Nephron (organoid): ENCODE data around the gene BACH1.
"Not testable (repeated sequence)": the region's sequence is repeated elsewhere in the genome, so short reads cannot be mapped to it uniquely, and the experiment has no call there.

Source experiments
- H3K27ac Mint-ChIP-seq, 3 experiments: 2 replicates each; pipeline ENCODE4 v1.8.0; 2020; ENCODE audit warnings: mixed read lengths in 3 of 3, mild to moderate bottlenecking in 2 of 3, moderate library complexity in 1 of 3
- H3K27me3 Mint-ChIP-seq: 2 replicates; pipeline ENCODE4 v1.8.0; 2021; ENCODE audit warnings: low read depth, mild to moderate bottlenecking, moderate library complexity, mixed read lengths
- H3K36me3 Mint-ChIP-seq: 2 replicates; pipeline ENCODE4 v1.8.0; 2020; ENCODE audit warnings: low read depth, mixed read lengths
- H3K4me1 Mint-ChIP-seq: 2 replicates; pipeline ENCODE4 v1.8.0; 2020; ENCODE audit warnings: mixed read lengths
- H3K4me3 Mint-ChIP-seq, 3 experiments: 2 replicates each; pipeline ENCODE4 v1.8.0; 2020; ENCODE audit warnings: mild to moderate bottlenecking in 3 of 3, mixed read lengths in 3 of 3, moderate library complexity in 2 of 3
- H3K9me3 Mint-ChIP-seq: 2 replicates; pipeline ENCODE4 v1.8.0; 2020; ENCODE audit warnings: mixed read lengths
- TF ChIP-seq, protein P1 (sequence below), 3 experiments: fragments of 200-600 bp; sonication (generic); IDR thresholded peaks; one replicate each; pipeline ENCODE4 v1.5.0; 2021; ENCODE audit warnings: antibody characterized with exemption in 3 of 3; ENCODE audit not compliant: unreplicated experiment in 3 of 3

BACH1 gene

DNA sequence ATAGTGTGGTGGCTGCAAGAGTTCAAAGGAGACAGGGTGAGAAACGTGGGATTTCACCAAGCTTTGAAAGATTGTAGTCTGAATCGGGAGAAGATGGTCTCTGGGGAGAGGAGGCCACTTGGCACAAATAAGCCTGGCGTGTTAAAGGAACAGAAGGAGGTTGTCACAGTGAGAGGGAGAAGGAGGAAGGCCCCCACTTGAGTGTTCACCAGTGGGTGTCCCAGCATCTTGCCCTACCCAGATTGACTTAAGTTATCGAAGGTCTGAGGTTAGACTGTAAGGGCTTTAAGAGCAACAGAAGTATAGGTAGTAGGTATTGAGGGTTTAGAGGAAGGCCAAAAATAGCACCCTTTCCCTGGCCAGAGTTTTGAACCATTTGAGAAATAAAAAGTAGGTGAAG is 48.0 kb downstream of the BACH1 start:
- Mint-ChIP-seq H3K27me3 (no peaks in the 10 kb centered on the region), H3K4me1 (peaks cover 29% of the 10 kb centered on the region), H3K4me3 (no peak overlapping the region), H3K36me3 (peaks cover 38% of the 10 kb centered on the region), H3K9me3 (peaks cover 4% of the 10 kb centered on the region), H3K27ac (peak overlapping the region in 1 of 3 experiments; percentile 32)
- TF ChIP-seq, protein P1, sequence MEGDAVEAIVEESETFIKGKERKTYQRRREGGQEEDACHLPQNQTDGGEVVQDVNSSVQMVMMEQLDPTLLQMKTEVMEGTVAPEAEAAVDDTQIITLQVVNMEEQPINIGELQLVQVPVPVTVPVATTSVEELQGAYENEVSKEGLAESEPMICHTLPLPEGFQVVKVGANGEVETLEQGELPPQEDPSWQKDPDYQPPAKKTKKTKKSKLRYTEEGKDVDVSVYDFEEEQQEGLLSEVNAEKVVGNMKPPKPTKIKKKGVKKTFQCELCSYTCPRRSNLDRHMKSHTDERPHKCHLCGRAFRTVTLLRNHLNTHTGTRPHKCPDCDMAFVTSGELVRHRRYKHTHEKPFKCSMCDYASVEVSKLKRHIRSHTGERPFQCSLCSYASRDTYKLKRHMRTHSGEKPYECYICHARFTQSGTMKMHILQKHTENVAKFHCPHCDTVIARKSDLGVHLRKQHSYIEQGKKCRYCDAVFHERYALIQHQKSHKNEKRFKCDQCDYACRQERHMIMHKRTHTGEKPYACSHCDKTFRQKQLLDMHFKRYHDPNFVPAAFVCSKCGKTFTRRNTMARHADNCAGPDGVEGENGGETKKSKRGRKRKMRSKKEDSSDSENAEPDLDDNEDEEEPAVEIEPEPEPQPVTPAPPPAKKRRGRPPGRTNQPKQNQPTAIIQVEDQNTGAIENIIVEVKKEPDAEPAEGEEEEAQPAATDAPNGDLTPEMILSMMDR (IDR thresholded peaks at IDR 0.05; ENCODE audit: unreplicated experiment in 3 of 3): no peak

DNA sequence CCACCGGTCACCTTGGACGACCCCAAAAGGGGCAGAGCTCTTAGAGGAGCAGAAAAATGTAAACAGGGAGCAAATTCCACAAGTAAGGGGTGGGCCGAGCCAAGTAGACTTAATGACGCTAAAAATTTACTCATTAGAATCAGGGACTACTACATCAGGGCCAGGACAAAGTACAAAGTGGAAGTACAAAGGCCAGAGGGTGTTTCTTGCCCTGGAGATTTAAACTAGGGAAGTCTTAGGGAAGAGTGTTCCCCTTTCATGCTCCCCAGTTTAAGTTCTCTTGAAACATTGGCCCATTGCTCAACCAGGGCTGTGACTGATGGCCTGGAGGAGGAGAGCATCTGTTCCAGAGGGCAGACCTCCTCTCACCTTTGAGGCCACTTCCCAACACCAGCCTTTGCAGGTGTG is 48.6 kb downstream of the BACH1 start:
- peaks cover 34% of the 10 kb centered on the region for H3K36me3 Mint-ChIP-seq
- no peak overlapping the region for H3K27ac Mint-ChIP-seq

DNA sequence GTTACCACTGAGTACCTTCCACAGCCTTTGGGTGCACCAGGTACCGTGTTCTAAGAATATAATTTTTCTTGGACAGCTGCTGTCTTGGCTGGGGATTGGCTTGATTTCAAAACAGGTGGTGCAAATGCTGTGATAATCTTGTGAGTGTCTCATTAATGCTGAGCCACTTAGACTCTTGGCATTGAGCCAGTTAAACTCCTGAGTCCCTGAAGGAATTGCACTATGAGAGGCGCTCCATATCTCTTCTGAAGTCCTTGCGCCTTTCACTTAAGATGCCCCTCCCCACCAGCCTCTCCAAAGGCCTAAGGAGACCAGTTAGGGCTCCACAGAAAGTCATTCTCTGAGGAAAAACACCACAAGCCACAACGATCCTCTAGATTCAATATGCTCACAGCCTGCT is 51.0 kb downstream of the BACH1 start:
- peaks cover 35% of the 10 kb centered on the region for H3K36me3 Mint-ChIP-seq
- TF ChIP-seq, protein P1 (IDR thresholded peaks at IDR 0.05; ENCODE audit: unreplicated experiment in 3 of 3): no peak
- no peak overlapping the region for H3K27ac Mint-ChIP-seq
- H3K27me3 Mint-ChIP-seq: no peaks in the 10 kb centered on the region
- H3K9me3 Mint-ChIP-seq: peaks cover 20% of the 10 kb centered on the region
- no peak overlapping the region for H3K4me3 Mint-ChIP-seq
- peaks cover 30% of the 10 kb centered on the region for H3K4me1 Mint-ChIP-seq

More for the DNA sequence above, 48.6 kb downstream of the BACH1 start:
- H3K4me3 Mint-ChIP-seq: no peak overlapping the region
- peaks cover 30% of the 10 kb centered on the region for H3K4me1 Mint-ChIP-seq
- H3K27me3 Mint-ChIP-seq: no peaks in the 10 kb centered on the region
- peaks cover 4% of the 10 kb centered on the region for H3K9me3 Mint-ChIP-seq
- TF ChIP-seq, protein P1 (IDR thresholded peaks at IDR 0.05; ENCODE audit: unreplicated experiment in 3 of 3): no peak

DNA sequence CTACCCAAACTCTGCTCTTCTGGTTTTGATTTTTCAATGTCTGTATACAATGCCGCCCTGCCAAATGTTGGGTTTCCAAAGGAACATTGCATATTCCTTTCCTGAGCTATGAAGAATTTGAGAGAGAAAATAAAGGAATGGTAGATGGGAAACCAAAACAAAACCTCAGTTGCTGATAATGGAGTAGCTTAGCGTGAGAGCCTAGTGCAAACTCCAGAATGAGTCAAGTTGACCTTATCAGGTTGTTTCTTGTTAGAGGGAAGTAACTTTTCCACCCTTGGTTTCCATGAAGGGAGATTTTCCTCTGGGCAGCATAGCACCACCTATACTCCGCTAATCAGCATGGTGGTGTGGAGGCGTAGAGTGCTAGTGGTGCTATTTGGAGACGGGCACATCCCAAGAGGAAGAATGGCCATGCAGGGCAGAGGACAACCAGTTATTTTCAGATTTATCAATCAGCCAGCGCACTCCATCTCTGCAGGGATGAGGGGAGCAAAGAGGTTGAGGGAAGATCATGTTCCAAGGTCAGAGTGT is 51.6 kb downstream of the BACH1 start:
- H3K4me3 Mint-ChIP-seq: no peak overlapping the region
- peaks cover 30% of the 10 kb centered on the region for H3K4me1 Mint-ChIP-seq
- H3K9me3 Mint-ChIP-seq: peaks cover 21% of the 10 kb centered on the region
- no peaks in the 10 kb centered on the region for H3K27me3 Mint-ChIP-seq
- peaks cover 38% of the 10 kb centered on the region for H3K36me3 Mint-ChIP-seq
- no peak overlapping the region for H3K27ac Mint-ChIP-seq
- TF ChIP-seq, protein P1 (IDR thresholded peaks at IDR 0.05; ENCODE audit: unreplicated experiment in 3 of 3): no peak

DNA sequence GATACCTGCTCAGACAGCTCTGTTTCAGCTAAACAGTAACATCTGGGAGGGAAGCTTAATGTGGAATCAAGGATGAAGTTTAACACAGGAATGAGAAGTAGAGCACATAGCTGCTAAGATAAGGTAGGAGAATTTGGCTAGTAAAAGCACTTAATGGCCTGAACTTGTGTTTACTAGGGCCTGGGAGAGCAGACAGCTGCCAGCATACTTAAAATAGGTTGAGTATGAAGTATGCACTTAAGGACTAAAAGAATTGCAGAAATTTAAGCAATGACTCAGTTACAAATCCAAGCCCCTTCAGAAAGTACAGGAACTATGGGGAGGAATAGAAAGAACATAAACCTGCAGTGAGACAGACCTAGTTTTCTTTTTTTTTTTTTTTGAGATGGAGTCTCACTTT is 53.0 kb downstream of the BACH1 start:
- Mint-ChIP-seq H3K4me1 (peaks cover 27% of the 10 kb centered on the region), H3K36me3 (peaks cover 45% of the 10 kb centered on the region), H3K27me3 (no peaks in the 10 kb centered on the region), H3K27ac (peak overlapping the region in 1 of 3 experiments; percentile 1), H3K9me3 (peaks cover 21% of the 10 kb centered on the region), H3K4me3 (no peak overlapping the region)
- TF ChIP-seq, protein P1 (IDR thresholded peaks at IDR 0.05; ENCODE audit: unreplicated experiment in 3 of 3): no peak

DNA sequence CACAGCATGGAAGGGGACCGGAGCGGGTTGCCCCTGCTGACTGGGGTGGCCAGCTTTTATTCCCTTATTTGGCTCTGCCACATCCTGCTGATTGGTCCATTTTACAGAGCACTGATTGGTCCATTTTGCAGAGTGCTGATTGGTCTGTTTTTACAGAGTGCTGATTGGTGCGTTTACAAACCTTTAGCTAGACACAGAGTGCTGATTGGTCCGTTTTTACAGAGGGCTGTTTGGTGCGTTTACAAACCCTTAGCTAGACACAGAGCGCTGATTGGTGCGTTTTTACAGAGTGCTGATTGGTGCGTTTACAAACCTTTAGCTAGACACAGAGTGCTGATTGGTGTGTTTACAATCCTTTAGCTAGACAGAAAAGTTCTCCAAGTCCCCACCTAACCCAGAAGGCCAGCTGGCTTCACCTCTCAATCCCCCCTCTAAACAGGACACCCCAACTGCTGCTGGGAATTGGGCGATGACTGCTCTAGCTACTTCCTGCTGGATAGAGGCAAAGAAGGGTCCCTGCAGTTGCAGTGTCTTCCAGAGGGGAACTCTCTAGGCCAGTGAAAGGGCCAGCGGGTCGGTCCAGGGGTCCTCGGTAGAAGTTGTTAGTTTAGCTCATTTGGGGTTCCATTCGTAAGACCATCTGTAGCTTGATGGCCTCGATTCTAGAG is 56.5 kb downstream of the BACH1 start:
- not testable (repeated sequence) for H3K27ac Mint-ChIP-seq, H3K4me3 Mint-ChIP-seq, H3K27me3 Mint-ChIP-seq
- H3K4me1 Mint-ChIP-seq: peaks cover 15% of the 10 kb centered on the region
- peaks cover 21% of the 10 kb centered on the region for H3K9me3 Mint-ChIP-seq
- peaks cover 52% of the 10 kb centered on the region for H3K36me3 Mint-ChIP-seq

DNA sequence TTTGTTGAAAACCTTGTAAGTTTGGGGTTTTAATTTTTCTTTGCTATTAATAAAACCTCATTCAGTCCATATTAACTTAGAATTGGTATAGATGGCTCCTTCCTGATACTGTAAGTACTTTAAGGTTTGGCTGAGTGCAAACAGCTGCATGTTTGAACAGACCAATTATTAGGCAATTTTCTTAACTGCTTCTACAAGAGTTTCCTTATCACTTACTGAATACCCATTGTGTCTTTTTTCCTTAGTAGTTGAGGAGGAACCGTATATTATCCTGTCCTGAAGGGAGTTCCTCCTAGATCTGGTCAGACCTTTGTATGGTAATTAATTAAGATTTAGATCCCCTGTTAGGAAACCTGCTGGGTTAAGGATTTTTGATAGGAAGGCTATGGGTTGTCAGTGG is 57.6 kb downstream of the BACH1 start:
- Mint-ChIP-seq H3K36me3 (peaks cover 53% of the 10 kb centered on the region), H3K9me3 (peaks cover 21% of the 10 kb centered on the region)
- not testable (repeated sequence) for H3K4me3 Mint-ChIP-seq, H3K27ac Mint-ChIP-seq, H3K4me1 Mint-ChIP-seq, H3K27me3 Mint-ChIP-seq

DNA sequence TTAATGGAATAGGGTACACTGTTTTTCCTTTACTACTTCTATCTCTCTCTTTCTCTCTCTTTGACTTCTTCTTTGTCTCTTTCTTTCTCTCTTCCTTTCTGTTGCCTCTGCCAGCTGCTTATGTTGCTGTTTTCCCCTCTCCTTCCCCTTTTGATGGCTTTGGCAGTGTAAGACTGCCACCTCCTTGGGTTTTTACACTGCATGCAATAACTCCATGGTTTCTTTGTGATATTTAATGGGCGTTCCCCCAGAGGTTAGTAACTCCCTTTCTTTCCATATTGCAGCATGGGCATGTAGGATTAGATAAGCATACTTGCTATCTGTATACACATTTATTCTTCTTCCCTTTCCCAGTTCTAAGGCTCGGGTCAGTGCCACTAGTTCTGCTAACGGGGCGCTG is 58.1 kb downstream of the BACH1 start:
- not testable (repeated sequence) for H3K4me3 Mint-ChIP-seq, H3K27ac Mint-ChIP-seq, H3K4me1 Mint-ChIP-seq, H3K27me3 Mint-ChIP-seq
- H3K36me3 Mint-ChIP-seq: peaks cover 51% of the 10 kb centered on the region
- H3K9me3 Mint-ChIP-seq: peaks cover 17% of the 10 kb centered on the region
